HUES64 (cell line): ENCODE measurements around the gene GPX7.

ENCODE experiments used
- H3K27ac ChIP-seq: 2 replicates; pipeline ENCODE4 v1.7.0; 2013; ENCODE audit warnings: low read depth, low read length, inconsistent platforms
- H3K27me3 ChIP-seq: 2 replicates; pipeline ENCODE4 v1.6.1; 2013; ENCODE audit warnings: mild to moderate bottlenecking, low read length; ENCODE audit not compliant: insufficient read depth
- H3K36me3 ChIP-seq: 2 replicates; pipeline ENCODE4 v1.6.1; 2013; ENCODE audit warnings: mild to moderate bottlenecking, low read length; ENCODE audit not compliant: insufficient read depth
- H3K4me1 ChIP-seq: 2 replicates; pipeline ENCODE4 v1.6.1; 2013; ENCODE audit warnings: mild to moderate bottlenecking, low read length, moderate library complexity; ENCODE audit not compliant: insufficient read depth
- H3K4me3 ChIP-seq: 2 replicates; pipeline ENCODE4 v1.5.1; 2013; ENCODE audit warnings: mild to moderate bottlenecking, low read length, moderate library complexity
- H3K9ac ChIP-seq: 2 replicates; pipeline ENCODE4 v1.6.1; 2013; ENCODE audit warnings: mild to moderate bottlenecking, low read depth, low read length
- H3K9me3 ChIP-seq: 2 replicates; pipeline ENCODE4 v1.6.1; 2013; ENCODE audit warnings: low read depth, low read length; ENCODE audit not compliant: insufficient read depth
- WGBS: fragments of 150-250, 120-280 bp; methylation state at CpG from one replicate; pipeline ENCODE4 v1.1.7; 2013; ENCODE audit warnings: missing lambda C conversion rate; 5-methylcytosine and 5-hydroxymethylcytosine counted together

Gene GPX7

GRCh38 chr1:52631759-52632331 lies 29.7 kb downstream of the GPX7 start:
- Histone ChIP-seq H3K9ac (no peak overlapping the region), H3K27me3 (peaks cover 52% of the 10 kb centered on the region), H3K27ac (no peak overlapping the region), H3K4me1 (peaks cover 4% of the 10 kb centered on the region; the same call in 1 of the 2 replicates), H3K36me3 (no peaks in the 10 kb centered on the region), H3K9me3 (no peaks in the 10 kb centered on the region), H3K4me3 (no peak overlapping the region)
- WGBS: 90% methylated on average over 8 of the region's 8 CpGs

GRCh38 chr1:52632732-52633290 lies 30.6 kb downstream of the GPX7 start, which contains the start of gene SHISAL2A:
SHISAL2A (plus strand) TSS chr1:52633168; CDS start chr1:52633494, 326 bp downstream.
- H3K27me3 ChIP-seq: peaks cover 52% of the 10 kb centered on the region
- H3K4me1 ChIP-seq: peaks cover 4% of the 10 kb centered on the region; the same call in 1 of the 2 replicates
- no peaks in the 10 kb centered on the region for H3K36me3 ChIP-seq
- 8% methylated on average over 53 of the region's 53 CpGs for WGBS
- peak within 1 kb of the TSS; percentile 47 for H3K4me3 ChIP-seq
- H3K9ac ChIP-seq: peak within 1 kb of the TSS; percentile 45
- no peak within 1 kb of the TSS for H3K27ac ChIP-seq
- no peaks in the 10 kb centered on the region for H3K9me3 ChIP-seq

GRCh38 chr1:52633291-52633754 lies 31.2 kb downstream of the GPX7 start:
- Histone ChIP-seq H3K36me3 (no peaks in the 10 kb centered on the region), H3K4me1 (peaks cover 4% of the 10 kb centered on the region; the same call in 1 of the 2 replicates), H3K9ac (peak overlapping the region; percentile 9; the same call in 1 of the 2 replicates), H3K9me3 (no peaks in the 10 kb centered on the region), H3K27me3 (peaks cover 52% of the 10 kb centered on the region), H3K4me3 (peak overlapping the region; percentile 47), H3K27ac (no peak overlapping the region)
- WGBS: 5% methylated on average over 52 of the region's 52 CpGs

- no peak overlapping the region for H3K9ac ChIP-seq
- 90% methylated on average over 4 of the region's 4 CpGs for whole genome bisulfite sequencing
- H3K4me1 ChIP-seq: peaks cover 4% of the 10 kb centered on the region; the same call in 1 of the 2 replicates
- no peaks in the 10 kb centered on the region for H3K9me3 ChIP-seq
- peaks cover 52% of the 10 kb centered on the region for H3K27me3 ChIP-seq
- H3K4me3 ChIP-seq: no peak overlapping the region
- H3K27ac ChIP-seq: no peak overlapping the region
- H3K36me3 ChIP-seq: no peaks in the 10 kb centered on the region
Measured at GRCh38 chr1:52634111-52634510, 31.9 kb downstream of the GPX7 start.

- peaks cover 4% of the 10 kb centered on the region; the same call in 1 of the 2 replicates for H3K4me1 ChIP-seq
- H3K4me3 ChIP-seq: no peak overlapping the region
- H3K27ac ChIP-seq: no peak overlapping the region
- H3K9me3 ChIP-seq: no peaks in the 10 kb centered on the region
- WGBS: 80% methylated on average over 2 of the region's 4 CpGs
- H3K36me3 ChIP-seq: no peaks in the 10 kb centered on the region
- no peak overlapping the region for H3K9ac ChIP-seq
- H3K27me3 ChIP-seq: peaks cover 50% of the 10 kb centered on the region
Measured at GRCh38 chr1:52635321-52636089, 33.3 kb downstream of the GPX7 start.

GRCh38 chr1:52636721-52637695 lies 34.8 kb downstream of the GPX7 start:
- 81% methylated on average over 10 of the region's 11 CpGs for WGBS
- Histone ChIP-seq H3K27ac (no peak overlapping the region), H3K9ac (no peak overlapping the region), H3K4me3 (no peak overlapping the region), H3K36me3 (no peaks in the 10 kb centered on the region), H3K9me3 (no peaks in the 10 kb centered on the region), H3K4me1 (peaks cover 4% of the 10 kb centered on the region; the same call in 1 of the 2 replicates), H3K27me3 (peaks cover 36% of the 10 kb centered on the region)

GRCh38 chr1:52637946-52638345 lies 35.8 kb downstream of the GPX7 start:
- peaks cover 27% of the 10 kb centered on the region for H3K27me3 ChIP-seq
- no peak overlapping the region for H3K9ac ChIP-seq
- WGBS: 86% methylated on average over 4 of the region's 4 CpGs
- H3K9me3 ChIP-seq: no peaks in the 10 kb centered on the region
- no peak overlapping the region for H3K4me3 ChIP-seq
- no peaks in the 10 kb centered on the region for H3K36me3 ChIP-seq
- H3K27ac ChIP-seq: no peak overlapping the region
- H3K4me1 ChIP-seq: no peaks in the 10 kb centered on the region

GRCh38 chr1:52640697-52641096 lies 38.5 kb downstream of the GPX7 start:
- Histone ChIP-seq H3K4me3 (no peak overlapping the region), H3K9me3 (no peaks in the 10 kb centered on the region), H3K36me3 (no peaks in the 10 kb centered on the region), H3K27ac (no peak overlapping the region), H3K9ac (no peak overlapping the region), H3K4me1 (no peaks in the 10 kb centered on the region), H3K27me3 (no peaks in the 10 kb centered on the region)
- 91% methylated on average over 5 of the region's 6 CpGs for WGBS

GRCh38 chr1:52641307-52641706 lies 39.1 kb downstream of the GPX7 start:
- H3K9me3 ChIP-seq: no peaks in the 10 kb centered on the region
- WGBS: 87% methylated on average over 4 of the region's 4 CpGs
- no peaks in the 10 kb centered on the region for H3K36me3 ChIP-seq
- no peak overlapping the region for H3K4me3 ChIP-seq
- no peaks in the 10 kb centered on the region for H3K4me1 ChIP-seq
- H3K27me3 ChIP-seq: no peaks in the 10 kb centered on the region
- H3K27ac ChIP-seq: no peak overlapping the region
- H3K9ac ChIP-seq: no peak overlapping the region

GRCh38 chr1:52645261-52645660 lies 43.1 kb downstream of the GPX7 start:
- H3K9me3 ChIP-seq: no peaks in the 10 kb centered on the region
- H3K27ac ChIP-seq: no peak overlapping the region
- no peak overlapping the region for H3K4me3 ChIP-seq
- H3K27me3 ChIP-seq: no peaks in the 10 kb centered on the region
- no peak overlapping the region for H3K9ac ChIP-seq
- H3K4me1 ChIP-seq: no peaks in the 10 kb centered on the region
- WGBS: 82% methylated on average over 6 of the region's 6 CpGs
- H3K36me3 ChIP-seq: no peaks in the 10 kb centered on the region
